Mesendoderm (in vitro differentiated cells): ENCODE measurements around the gene TNF.
A peak's percentile ranks its signal among the peaks of the same experiment; 100 is the strongest.

Experiments
- DNase-seq: peaks from one replicate; pipeline ENCODE4 v3.0.0; 2013
- H2AK5ac ChIP-seq: 2 replicates; pipeline ENCODE4 v1.6.1; 2013; ENCODE audit warnings: low read length, inconsistent platforms
- H2BK120ac ChIP-seq: 2 replicates; pipeline ENCODE4 v1.6.1; 2013; ENCODE audit warnings: low read depth, mild to moderate bottlenecking, low read length, moderate library complexity, mixed read lengths
- H2BK15ac ChIP-seq: replicated peaks from 2 replicates; pipeline ENCODE4 v1.6.1; 2013; ENCODE audit warnings: low read depth, mild to moderate bottlenecking, moderate library complexity
- H2BK5ac ChIP-seq: 2 replicates; pipeline ENCODE4 v1.6.1; 2013; ENCODE audit warnings: low read length, inconsistent platforms
- H3K18ac ChIP-seq: 2 replicates; pipeline ENCODE4 v1.6.1; 2013; ENCODE audit warnings: mild to moderate bottlenecking, low read length, mixed read lengths
- H3K23ac ChIP-seq: one replicate; pipeline ENCODE4 v1.6.1; 2013; ENCODE audit warnings: low read length
- H3K27ac ChIP-seq: 2 replicates; pipeline ENCODE4 v1.5.1; 2013; ENCODE audit warnings: low read depth, mild to moderate bottlenecking, inconsistent platforms, low read length, moderate library complexity
- H3K27me3 ChIP-seq: 2 replicates; pipeline ENCODE4 v1.6.1; 2013; ENCODE audit warnings: low read length, control low read depth, mild to moderate bottlenecking, inconsistent platforms; ENCODE audit not compliant: insufficient read depth, poor library complexity
- H3K36me3 ChIP-seq: 2 replicates; pipeline ENCODE4 v1.6.1; 2013; ENCODE audit warnings: low read length, inconsistent platforms; ENCODE audit not compliant: control insufficient read depth, insufficient read depth
- H3K4ac ChIP-seq: one replicate; pipeline ENCODE4 v1.6.1; 2013; ENCODE audit warnings: low read depth, mild to moderate bottlenecking, low read length, moderate library complexity
- H3K4me1 ChIP-seq: 2 replicates; pipeline ENCODE4 v1.6.1; 2013; ENCODE audit warnings: low read depth, low read length, inconsistent platforms; ENCODE audit not compliant: control insufficient read depth
- H3K4me2 ChIP-seq: 2 replicates; pipeline ENCODE4 v1.6.1; 2013; ENCODE audit warnings: low read length
- H3K4me3 ChIP-seq: 2 replicates; pipeline ENCODE4 v1.5.1; 2013; ENCODE audit warnings: mild to moderate bottlenecking, low read length
- H3K56ac ChIP-seq: one replicate; pipeline ENCODE4 v1.6.1; 2013; ENCODE audit warnings: low read length
- H3K79me1 ChIP-seq: 2 replicates; pipeline ENCODE4 v1.6.1; 2013; ENCODE audit warnings: low read length, inconsistent platforms
- H3K79me2 ChIP-seq: 2 replicates; pipeline ENCODE4 v1.6.1; 2013; ENCODE audit warnings: mild to moderate bottlenecking, low read length; ENCODE audit not compliant: control insufficient read depth, insufficient read depth
- H3K9ac ChIP-seq: 2 replicates; pipeline ENCODE4 v1.6.1; 2013; ENCODE audit warnings: low read length, inconsistent platforms
- H4K5ac ChIP-seq: one replicate; pipeline ENCODE4 v1.6.1; 2013; ENCODE audit warnings: low read length
- H4K8ac ChIP-seq: one replicate; pipeline ENCODE4 v1.6.1; 2013; ENCODE audit warnings: low read depth, mild to moderate bottlenecking, control low read depth, low read length, moderate library complexity
- WGBS: extraction: QIAGEN DNeasy Blood & Tissue Kit; methylation state at CpG from one replicate; pipeline ENCODE4 v1.1.7; 2013; ENCODE audit warnings: low lambda C conversion rate, missing lambda C conversion rate; ENCODE audit not compliant: insufficient coverage; ENCODE audit errors: extremely low coverage; 5-methylcytosine and 5-hydroxymethylcytosine counted together

The TNF gene

GRCh38 chr6:31592396-31592771, 17.0 kb downstream of the TNF start:
- H2BK5ac ChIP-seq: no peak overlapping the region
- no peak for DNase-seq
- no CpG with 5 or more reads among the region's 7 CpGs for WGBS

GRCh38 chr6:31597006-31597405, 21.6 kb downstream of the TNF start:
- Histone ChIP-seq H3K4me2 (no peak overlapping the region), H2BK15ac (no peak overlapping the region), H2BK120ac (no peak overlapping the region), H3K56ac (no peak overlapping the region), H3K9ac (no peak overlapping the region), H2BK5ac (no peak overlapping the region), H3K36me3 (no peaks in the 10 kb centered on the region), H3K79me1 (no peaks in the 10 kb centered on the region), H3K4ac (no peak overlapping the region), H3K79me2 (no peaks in the 10 kb centered on the region), H3K4me1 (no peaks in the 10 kb centered on the region), H3K23ac (no peak overlapping the region), H3K27me3 (no peaks in the 10 kb centered on the region), H4K8ac (no peak overlapping the region), H2AK5ac (no peak overlapping the region), H4K5ac (no peak overlapping the region), H3K4me3 (no peak overlapping the region), H3K18ac (no peak overlapping the region), H3K27ac (no peak overlapping the region)
- WGBS: no CpG with 5 or more reads among the region's 2 CpGs
- no peak for DNase-seq

More at GRCh38 chr6:31592396-31592771, 17.0 kb downstream of the TNF start:
- no peak overlapping the region for H3K56ac ChIP-seq
- no peaks in the 10 kb centered on the region for H3K79me1 ChIP-seq
- no peak overlapping the region for H3K4me3 ChIP-seq
- no peak overlapping the region for H3K23ac ChIP-seq
- H2AK5ac ChIP-seq: no peak overlapping the region
- H3K36me3 ChIP-seq: no peaks in the 10 kb centered on the region
- no peak overlapping the region for H3K4ac ChIP-seq
- no peak overlapping the region for H2BK15ac ChIP-seq
- H3K18ac ChIP-seq: no peak overlapping the region
- H3K27me3 ChIP-seq: no peaks in the 10 kb centered on the region
- H3K27ac ChIP-seq: no peak overlapping the region
- no peak overlapping the region for H3K9ac ChIP-seq
- no peaks in the 10 kb centered on the region for H3K4me1 ChIP-seq
- H4K5ac ChIP-seq: no peak overlapping the region
- no peak overlapping the region for H4K8ac ChIP-seq
- H3K4me2 ChIP-seq: no peak overlapping the region
- no peaks in the 10 kb centered on the region for H3K79me2 ChIP-seq
- H2BK120ac ChIP-seq: no peak overlapping the region

GRCh38 chr6:31607317-31607716, 32.0 kb downstream of the TNF start:
- H3K9ac ChIP-seq: no peak overlapping the region
- no peak overlapping the region for H4K5ac ChIP-seq
- no peak overlapping the region for H3K18ac ChIP-seq
- H2BK15ac ChIP-seq: no peak overlapping the region
- whole genome bisulfite sequencing: no CpG with 5 or more reads among the region's 1 CpG
- no peak overlapping the region for H4K8ac ChIP-seq
- no peaks in the 10 kb centered on the region for H3K27me3 ChIP-seq
- no peaks in the 10 kb centered on the region for H3K79me2 ChIP-seq
- H3K4ac ChIP-seq: no peak overlapping the region
- peaks cover 2% of the 10 kb centered on the region for H3K4me1 ChIP-seq
- no peak overlapping the region for H3K56ac ChIP-seq
- no peaks in the 10 kb centered on the region for H3K79me1 ChIP-seq
- H2AK5ac ChIP-seq: no peak overlapping the region
- H3K36me3 ChIP-seq: no peaks in the 10 kb centered on the region
- H3K4me3 ChIP-seq: no peak overlapping the region
- H3K23ac ChIP-seq: no peak overlapping the region
- no peak overlapping the region for H3K27ac ChIP-seq
- no peak overlapping the region for H2BK120ac ChIP-seq
- DNase-seq: peak; percentile 68
- H3K4me2 ChIP-seq: no peak overlapping the region
- no peak overlapping the region for H2BK5ac ChIP-seq

GRCh38 chr6:31609519-31610406, 34.4 kb downstream of the TNF start:
- Histone ChIP-seq H2BK120ac (no peak overlapping the region), H3K4me1 (peaks cover 2% of the 10 kb centered on the region), H3K23ac (no peak overlapping the region), H3K4ac (no peak overlapping the region), H2AK5ac (no peak overlapping the region), H3K79me1 (no peaks in the 10 kb centered on the region), H3K18ac (no peak overlapping the region), H4K5ac (no peak overlapping the region), H3K56ac (peak overlapping the region; percentile 17), H3K4me3 (no peak overlapping the region), H3K79me2 (no peaks in the 10 kb centered on the region), H2BK15ac (no peak overlapping the region), H3K27ac (no peak overlapping the region), H3K36me3 (no peaks in the 10 kb centered on the region), H3K9ac (no peak overlapping the region), H3K4me2 (no peak overlapping the region), H3K27me3 (no peaks in the 10 kb centered on the region), H4K8ac (no peak overlapping the region), H2BK5ac (no peak overlapping the region)
- no peak for DNase-seq
- WGBS: no CpG with 5 or more reads among the region's 8 CpGs

- Histone ChIP-seq H2BK5ac (no peak overlapping the region), H3K23ac (no peak overlapping the region), H3K4me1 (peaks cover 10% of the 10 kb centered on the region), H3K27me3 (no peaks in the 10 kb centered on the region), H3K4me3 (no peak overlapping the region), H3K9ac (no peak overlapping the region), H2AK5ac (no peak overlapping the region), H3K4ac (no peak overlapping the region), H3K27ac (no peak overlapping the region), H4K8ac (no peak overlapping the region), H4K5ac (no peak overlapping the region), H3K56ac (no peak overlapping the region), H3K36me3 (no peaks in the 10 kb centered on the region), H2BK15ac (no peak overlapping the region), H3K18ac (no peak overlapping the region), H2BK120ac (no peak overlapping the region), H3K4me2 (no peak overlapping the region), H3K79me2 (no peaks in the 10 kb centered on the region), H3K79me1 (no peaks in the 10 kb centered on the region)
- WGBS: no CpG with 5 or more reads among the region's 4 CpGs
- DNase-seq: no peak
Measured at GRCh38 chr6:31610968-31611367, 35.6 kb downstream of the TNF start.
